ENCODE measurements around the gene STAT5A.
"Not testable (repeated sequence)": the region's sequence is repeated elsewhere in the genome, so short reads cannot be mapped to it uniquely, and the experiment has no call there.

Gene STAT5A

GRCh38 chr17:42287977-42288802 is at the start of gene STAT5A:
STAT5A (plus strand) TSS chr17:42288498; CDS start chr17:42289412, 914 bp downstream.
- DNase-seq (ENCODE audit: low spot score) = peak; percentile 79

GRCh38 chr17:42239576-42239975 is 48.7 kb upstream of the STAT5A start:
- not testable (repeated sequence) for DNase-seq (ENCODE audit: low spot score)

- no peak for DNase-seq (ENCODE audit: low spot score)
Measured at GRCh38 chr17:42240201-42240600, 48.1 kb upstream of the STAT5A start.

GRCh38 chr17:42240863-42241262 is 47.4 kb upstream of the STAT5A start:
- not testable (repeated sequence) for DNase-seq (ENCODE audit: low spot score)

GRCh38 chr17:42241871-42242270 is 46.4 kb upstream of the STAT5A start:
- no peak for DNase-seq (ENCODE audit: low spot score)

- DNase-seq (ENCODE audit: low spot score) = no peak
Measured at GRCh38 chr17:42243493-42243982, 44.8 kb upstream of the STAT5A start.

- not testable (repeated sequence) for DNase-seq (ENCODE audit: low spot score)
Measured at GRCh38 chr17:42244116-42244515, 44.2 kb upstream of the STAT5A start.

GRCh38 chr17:42245183-42245582 is 43.1 kb upstream of the STAT5A start:
- not testable (repeated sequence) for DNase-seq (ENCODE audit: low spot score)

GRCh38 chr17:42246515-42246914 is 41.8 kb upstream of the STAT5A start:
- DNase-seq (ENCODE audit: low spot score) = no peak

GRCh38 chr17:42247734-42248133 is 40.6 kb upstream of the STAT5A start:
- DNase-seq (ENCODE audit: low spot score) = no peak

GRCh38 chr17:42248351-42249179 is 39.7 kb upstream of the STAT5A start:
- peak; percentile 88 for DNase-seq (ENCODE audit: low spot score)

GRCh38 chr17:42249681-42250446 is 38.4 kb upstream of the STAT5A start:
- no peak for DNase-seq (ENCODE audit: low spot score)

- peak; percentile 20 for DNase-seq (ENCODE audit: low spot score)
Measured at GRCh38 chr17:42251115-42251514, 37.2 kb upstream of the STAT5A start.

GRCh38 chr17:42252597-42253550 is 35.4 kb upstream of the STAT5A start:
- DNase-seq (ENCODE audit: low spot score) = no peak

- no peak for DNase-seq (ENCODE audit: low spot score)
Measured at GRCh38 chr17:42253578-42253977, 34.7 kb upstream of the STAT5A start.

- DNase-seq (ENCODE audit: low spot score) = no peak
Measured at GRCh38 chr17:42255445-42255844, 32.9 kb upstream of the STAT5A start.

- no peak for DNase-seq (ENCODE audit: low spot score)
Measured at GRCh38 chr17:42260318-42260717, 28.0 kb upstream of the STAT5A start.

GRCh38 chr17:42264366-42264765 is 23.9 kb upstream of the STAT5A start:
- not testable (repeated sequence) for DNase-seq (ENCODE audit: low spot score)

- no peak for DNase-seq (ENCODE audit: low spot score)
Measured at GRCh38 chr17:42266462-42266861, 21.8 kb upstream of the STAT5A start.

GRCh38 chr17:42266918-42267766 is 21.2 kb upstream of the STAT5A start:
- DNase-seq (ENCODE audit: low spot score) = no peak

All from COLO829 (cell line).